RWPE2 (cell line): ENCODE results near the gene KLHDC10.
"Not testable (repeated sequence)": the region's sequence is repeated elsewhere in the genome, so short reads cannot be mapped to it uniquely, and the experiment has no call there.

Experiments
- ATAC-seq: fragments of 200-7000 bp; cut with Tn5 transposase; 3 replicates; pipeline ENCODE4 v1.9.1; 2021; ENCODE audit warnings: low read depth
- DNase-seq: peaks from one replicate; pipeline ENCODE4 v3.0.0-alpha.2; 2020; ENCODE audit warnings: low spot score
- H3K27ac ChIP-seq: fragments of 450-650 bp; 2 replicates; pipeline ENCODE4 v1.5.1; 2017; ENCODE audit warnings: mild to moderate bottlenecking; ENCODE audit not compliant: poor library complexity, severe bottlenecking
- H3K27me3 ChIP-seq: fragments of 250-450 bp; sonication (Bioruptor Pico); 2 replicates; pipeline ENCODE4 v1.5.1; 2021; ENCODE audit warnings: mild to moderate bottlenecking, moderate library complexity; ENCODE audit not compliant: insufficient read depth, poor library complexity, severe bottlenecking
- H3K36me3 ChIP-seq: fragments of 250-450 bp; sonication (Bioruptor Pico); 2 replicates; pipeline ENCODE4 v1.5.1; 2020; ENCODE audit warnings: low read depth, mild to moderate bottlenecking, moderate library complexity
- H3K4me1 ChIP-seq: fragments of 250-450 bp; sonication (Bioruptor Pico); 2 replicates; pipeline ENCODE4 v1.5.1; 2021; ENCODE audit warnings: mild to moderate bottlenecking, moderate library complexity; ENCODE audit not compliant: insufficient read depth, poor library complexity, severe bottlenecking
- H3K4me3 ChIP-seq: fragments of 250-450 bp; sonication (Bioruptor Pico); 2 replicates; pipeline ENCODE4 v1.5.1; 2021; ENCODE audit warnings: mild to moderate bottlenecking, moderate library complexity; ENCODE audit not compliant: severe bottlenecking
- H3K9me3 ChIP-seq: fragments of 250-450 bp; sonication (Bioruptor Pico); 2 replicates; pipeline ENCODE4 v1.5.1; 2021; ENCODE audit warnings: mild to moderate bottlenecking, moderate library complexity; ENCODE audit not compliant: severe bottlenecking
- CTCF ChIP-seq: fragments of 450-650 bp; IDR thresholded peaks from one replicate; pipeline ENCODE4 v1.5.1; 2017; ENCODE audit warnings: mild to moderate bottlenecking, moderate library complexity; ENCODE audit not compliant: poor library complexity, severe bottlenecking

Gene KLHDC10

GRCh38 chr7:130181263-130181605 lies 110.9 kb downstream of the KLHDC10 start:
- no peaks in the 10 kb centered on the region for H3K27me3 ChIP-seq
- no peak overlapping the region for H3K4me3 ChIP-seq
- no peaks in the 10 kb centered on the region for H3K4me1 ChIP-seq
- TF ChIP-seq CTCF: no peak
- peaks cover 92% of the 10 kb centered on the region for H3K36me3 ChIP-seq
- ATAC-seq: no peak
- no peak for DNase-seq
- no peak overlapping the region for H3K27ac ChIP-seq
- H3K9me3 ChIP-seq: no peaks in the 10 kb centered on the region

GRCh38 chr7:130182990-130183389 lies 112.7 kb downstream of the KLHDC10 start:
- H3K27me3 ChIP-seq: no peaks in the 10 kb centered on the region
- TF ChIP-seq CTCF: no peak
- H3K4me3 ChIP-seq: no peak overlapping the region
- no peaks in the 10 kb centered on the region for H3K4me1 ChIP-seq
- peaks cover 93% of the 10 kb centered on the region for H3K36me3 ChIP-seq
- H3K9me3 ChIP-seq: no peaks in the 10 kb centered on the region
- DNase-seq (no peak), ATAC-seq (no peak)
- no peak overlapping the region for H3K27ac ChIP-seq

- not testable (repeated sequence) for H3K27ac ChIP-seq, H3K9me3 ChIP-seq, DNase-seq, H3K27me3 ChIP-seq, ATAC-seq, H3K4me1 ChIP-seq, H3K4me3 ChIP-seq
- H3K36me3 ChIP-seq: peaks cover 93% of the 10 kb centered on the region
These were observed 114.0 kb downstream of the KLHDC10 start for GRCh38 chr7:130184349-130184748.
